Measurements from ENCODE around the gene ONECUT1.

DNA sequence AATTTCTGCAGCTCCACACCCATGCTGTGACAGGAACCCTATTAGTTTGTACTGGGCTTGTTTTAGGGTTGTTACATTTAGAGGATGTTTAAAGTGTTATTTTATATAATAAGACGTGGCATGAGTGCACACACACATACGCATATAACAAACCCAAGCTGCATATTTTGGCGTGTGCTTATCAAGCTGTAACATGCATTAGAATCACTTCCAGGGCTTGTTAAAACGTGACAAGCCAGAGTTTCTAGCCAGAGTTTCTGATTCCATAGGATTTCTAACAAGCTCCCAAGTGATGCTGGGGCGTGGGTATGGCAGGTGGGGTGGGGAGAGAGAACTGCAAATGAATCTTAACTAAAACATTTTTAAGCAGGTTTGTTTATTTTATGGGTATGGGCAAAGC, 17.4 kb downstream of the ONECUT1 start:
- TF ChIP-seq, protein P1, sequence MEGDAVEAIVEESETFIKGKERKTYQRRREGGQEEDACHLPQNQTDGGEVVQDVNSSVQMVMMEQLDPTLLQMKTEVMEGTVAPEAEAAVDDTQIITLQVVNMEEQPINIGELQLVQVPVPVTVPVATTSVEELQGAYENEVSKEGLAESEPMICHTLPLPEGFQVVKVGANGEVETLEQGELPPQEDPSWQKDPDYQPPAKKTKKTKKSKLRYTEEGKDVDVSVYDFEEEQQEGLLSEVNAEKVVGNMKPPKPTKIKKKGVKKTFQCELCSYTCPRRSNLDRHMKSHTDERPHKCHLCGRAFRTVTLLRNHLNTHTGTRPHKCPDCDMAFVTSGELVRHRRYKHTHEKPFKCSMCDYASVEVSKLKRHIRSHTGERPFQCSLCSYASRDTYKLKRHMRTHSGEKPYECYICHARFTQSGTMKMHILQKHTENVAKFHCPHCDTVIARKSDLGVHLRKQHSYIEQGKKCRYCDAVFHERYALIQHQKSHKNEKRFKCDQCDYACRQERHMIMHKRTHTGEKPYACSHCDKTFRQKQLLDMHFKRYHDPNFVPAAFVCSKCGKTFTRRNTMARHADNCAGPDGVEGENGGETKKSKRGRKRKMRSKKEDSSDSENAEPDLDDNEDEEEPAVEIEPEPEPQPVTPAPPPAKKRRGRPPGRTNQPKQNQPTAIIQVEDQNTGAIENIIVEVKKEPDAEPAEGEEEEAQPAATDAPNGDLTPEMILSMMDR (IDR thresholded peaks at IDR 0.05), result no peak
- TF ChIP-seq POLR2A (IDR thresholded peaks at IDR 0.05), result no peak
